ENCODE results near the gene DCTD. TPM values are rescaled to one million over a fixed set of nuclear protein-coding genes. Genes with fewer than 3 reads are reported as not detected.

The DCTD gene
- total and polyA plus RNA-seq, 2 of the 13 experiments (the other 11 are each of a cell fraction or from before 2014, with no cell fraction given): 85.1 to 95.3 TPM

DNA sequence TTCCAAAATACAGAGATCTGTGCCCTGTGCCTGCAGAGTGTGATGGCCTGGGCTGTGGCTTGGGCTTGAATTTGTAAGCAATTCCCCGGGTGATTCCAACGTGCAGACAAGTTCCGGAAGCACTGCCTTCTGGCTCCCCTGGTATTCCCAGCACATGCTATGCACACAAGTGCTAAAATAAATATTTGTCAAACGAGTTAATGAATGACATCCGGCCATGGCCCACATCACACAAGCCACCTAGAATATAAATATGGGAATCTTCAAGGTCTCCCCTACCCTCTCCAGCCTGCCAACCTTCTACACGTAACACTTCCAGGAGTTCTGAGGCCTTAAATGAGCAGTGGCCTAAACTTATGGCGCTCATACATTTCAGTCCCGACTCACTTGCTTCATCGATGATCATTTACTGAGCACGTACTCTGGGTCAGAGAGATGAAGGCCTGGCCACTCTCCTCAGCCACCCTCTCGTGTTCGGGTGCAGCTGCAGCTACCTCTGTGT lies 21.3 kb downstream of the DCTD start (continued):
- TF ChIP-seq ZFP1 (CRISPR knock-in tag; IDR thresholded peaks at IDR 0.05) (no peak), ZNF136 (CRISPR knock-in tag; IDR thresholded peaks at IDR 0.05; ENCODE audit: low read depth) (no peak), ARID2 (CRISPR knock-in tag; IDR thresholded peaks at IDR 0.05; ENCODE audit: borderline replicate concordance) (no peak), RXRB (CRISPR knock-in tag; IDR thresholded peaks at IDR 0.05; ENCODE audit: borderline replicate concordance) (peak; percentile 82), ADNP (CRISPR knock-in tag; IDR thresholded peaks at IDR 0.05) (no peak), ZNF232 (CRISPR knock-in tag; IDR thresholded peaks at IDR 0.05; ENCODE audit: borderline replicate concordance) (peak; percentile 90; the same call in 1 of the 2 replicates), ZNF567 (CRISPR knock-in tag; IDR thresholded peaks at IDR 0.05; ENCODE audit: borderline replicate concordance) (0 out of 2 replicates have a peak, but pooled peaks have one; percentile 18), PRPF4 (IDR thresholded peaks at IDR 0.05; ENCODE audit: low read depth, low read length, poor library complexity, severe bottlenecking) (no peak), ZNF776 (CRISPR knock-in tag; IDR thresholded peaks at IDR 0.05) (no peak), ZNF619 (CRISPR knock-in tag; IDR thresholded peaks at IDR 0.05) (no peak), SNAPC2 (CRISPR knock-in tag; IDR thresholded peaks at IDR 0.05) (no peak), POLR2G (IDR thresholded peaks at IDR 0.05; ENCODE audit: low read depth, low read length) (no peak), EHMT2 (IDR thresholded peaks at IDR 0.05; ENCODE audit: borderline replicate concordance, low read depth, low read length) (no peak), THAP11 (CRISPR knock-in tag; IDR thresholded peaks at IDR 0.05) (peak; percentile 51; the same call in 1 of the 2 replicates), MXI1 (IDR thresholded peaks at IDR 0.05; ENCODE audit: borderline replicate concordance, low read depth, low read length) (peak; percentile 90; the same call in 1 of the 3 replicates), PITX1 (CRISPR knock-in tag; IDR thresholded peaks at IDR 0.05) (peak; percentile 62), HOXA5 (CRISPR knock-in tag; IDR thresholded peaks at IDR 0.05) (peak; percentile 85), HIVEP1 (CRISPR knock-in tag; IDR thresholded peaks at IDR 0.05) (peak; percentile 81; the same call in 1 of the 2 replicates), KDM6A (CRISPR knock-in tag; IDR thresholded peaks at IDR 0.05; ENCODE audit: low read depth) (no peak), RFXANK (CRISPR knock-in tag; IDR thresholded peaks at IDR 0.05) (no peak), HNRNPH1 (optimal IDR thresholded peaks at IDR 0.05; ENCODE audit: low read depth, low read length) (no peak)
- TF ChIP-seq, protein P1, sequence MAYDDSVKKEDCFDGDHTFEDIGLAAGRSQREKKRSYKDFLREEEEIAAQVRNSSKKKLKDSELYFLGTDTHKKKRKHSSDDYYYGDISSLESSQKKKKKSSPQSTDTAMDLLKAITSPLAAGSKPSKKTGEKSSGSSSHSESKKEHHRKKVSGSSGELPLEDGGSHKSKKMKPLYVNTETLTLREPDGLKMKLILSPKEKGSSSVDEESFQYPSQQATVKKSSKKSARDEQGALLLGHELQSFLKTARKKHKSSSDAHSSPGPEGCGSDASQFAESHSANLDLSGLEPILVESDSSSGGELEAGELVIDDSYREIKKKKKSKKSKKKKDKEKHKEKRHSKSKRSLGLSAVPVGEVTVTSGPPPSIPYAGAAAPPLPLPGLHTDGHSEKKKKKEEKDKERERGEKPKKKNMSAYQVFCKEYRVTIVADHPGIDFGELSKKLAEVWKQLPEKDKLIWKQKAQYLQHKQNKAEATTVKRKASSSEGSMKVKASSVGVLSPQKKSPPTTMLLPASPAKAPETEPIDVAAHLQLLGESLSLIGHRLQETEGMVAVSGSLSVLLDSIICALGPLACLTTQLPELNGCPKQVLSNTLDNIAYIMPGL (CRISPR knock-in tag; IDR thresholded peaks at IDR 0.05; ENCODE audit: borderline replicate concordance in 1 of 2, low read depth in 1 of 2): peak; percentile 49 to 51; a peak in 2 of 4 replicates
- TF ChIP-seq, protein P2, sequence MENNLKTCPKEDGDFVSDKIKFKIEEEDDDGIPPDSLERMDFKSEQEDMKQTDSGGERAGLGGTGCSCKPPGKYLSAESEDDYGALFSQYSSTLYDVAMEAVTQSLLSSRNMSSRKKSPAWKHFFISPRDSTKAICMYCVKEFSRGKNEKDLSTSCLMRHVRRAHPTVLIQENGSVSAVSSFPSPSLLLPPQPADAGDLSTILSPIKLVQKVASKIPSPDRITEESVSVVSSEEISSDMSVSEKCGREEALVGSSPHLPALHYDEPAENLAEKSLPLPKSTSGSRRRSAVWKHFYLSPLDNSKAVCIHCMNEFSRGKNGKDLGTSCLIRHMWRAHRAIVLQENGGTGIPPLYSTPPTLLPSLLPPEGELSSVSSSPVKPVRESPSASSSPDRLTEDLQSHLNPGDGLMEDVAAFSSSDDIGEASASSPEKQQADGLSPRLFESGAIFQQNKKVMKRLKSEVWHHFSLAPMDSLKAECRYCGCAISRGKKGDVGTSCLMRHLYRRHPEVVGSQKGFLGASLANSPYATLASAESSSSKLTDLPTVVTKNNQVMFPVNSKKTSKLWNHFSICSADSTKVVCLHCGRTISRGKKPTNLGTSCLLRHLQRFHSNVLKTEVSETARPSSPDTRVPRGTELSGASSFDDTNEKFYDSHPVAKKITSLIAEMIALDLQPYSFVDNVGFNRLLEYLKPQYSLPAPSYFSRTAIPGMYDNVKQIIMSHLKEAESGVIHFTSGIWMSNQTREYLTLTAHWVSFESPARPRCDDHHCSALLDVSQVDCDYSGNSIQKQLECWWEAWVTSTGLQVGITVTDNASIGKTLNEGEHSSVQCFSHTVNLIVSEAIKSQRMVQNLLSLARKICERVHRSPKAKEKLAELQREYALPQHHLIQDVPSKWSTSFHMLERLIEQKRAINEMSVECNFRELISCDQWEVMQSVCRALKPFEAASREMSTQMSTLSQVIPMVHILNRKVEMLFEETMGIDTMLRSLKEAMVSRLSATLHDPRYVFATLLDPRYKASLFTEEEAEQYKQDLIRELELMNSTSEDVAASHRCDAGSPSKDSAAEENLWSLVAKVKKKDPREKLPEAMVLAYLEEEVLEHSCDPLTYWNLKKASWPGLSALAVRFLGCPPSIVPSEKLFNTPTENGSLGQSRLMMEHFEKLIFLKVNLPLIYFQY (CRISPR knock-in tag; IDR thresholded peaks at IDR 0.05; ENCODE audit: borderline replicate concordance): peak; percentile 49; the same call in 1 of the 2 replicates
- TF ChIP-seq, protein P3, sequence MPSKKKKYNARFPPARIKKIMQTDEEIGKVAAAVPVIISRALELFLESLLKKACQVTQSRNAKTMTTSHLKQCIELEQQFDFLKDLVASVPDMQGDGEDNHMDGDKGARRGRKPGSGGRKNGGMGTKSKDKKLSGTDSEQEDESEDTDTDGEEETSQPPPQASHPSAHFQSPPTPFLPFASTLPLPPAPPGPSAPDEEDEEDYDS (CRISPR knock-in tag; IDR thresholded peaks at IDR 0.05): peak; percentile 44; the same call in 1 of the 2 replicates
- TF ChIP-seq, protein P4, sequence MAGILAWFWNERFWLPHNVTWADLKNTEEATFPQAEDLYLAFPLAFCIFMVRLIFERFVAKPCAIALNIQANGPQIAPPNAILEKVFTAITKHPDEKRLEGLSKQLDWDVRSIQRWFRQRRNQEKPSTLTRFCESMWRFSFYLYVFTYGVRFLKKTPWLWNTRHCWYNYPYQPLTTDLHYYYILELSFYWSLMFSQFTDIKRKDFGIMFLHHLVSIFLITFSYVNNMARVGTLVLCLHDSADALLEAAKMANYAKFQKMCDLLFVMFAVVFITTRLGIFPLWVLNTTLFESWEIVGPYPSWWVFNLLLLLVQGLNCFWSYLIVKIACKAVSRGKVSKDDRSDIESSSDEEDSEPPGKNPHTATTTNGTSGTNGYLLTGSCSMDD (CRISPR knock-in tag; IDR thresholded peaks at IDR 0.05): no peak

Data from HepG2 (cell line).